GM23338 (cell line): Measurements from ENCODE around the gene ENTR1. TPM values are rescaled to one million over a fixed set of nuclear protein-coding genes. Genes with fewer than 3 reads are reported as not detected.

Experiments used
- ATAC-seq: fragments of 200-7000 bp; cut with Tn5 transposase; 3 replicates; pipeline ENCODE4 v1.9.1; 2020
- DNase-seq: peaks from one replicate; pipeline ENCODE4 v3.0.0-alpha.2; 2015; ENCODE audit warnings: low spot score
- H2AFZ ChIP-seq: fragments of 200-600 bp; sonication (generic); 2 replicates; pipeline ENCODE4 v1.8.0; 2016; ENCODE audit warnings: antibody characterized with exemption, mild to moderate bottlenecking, moderate library complexity
- H3F3A ChIP-seq: fragments of 200-600 bp; sonication (generic); replicated peaks from 2 replicates; pipeline ENCODE4 v1.8.0; 2017; ENCODE audit warnings: antibody characterized with exemption, mixed run types, low read depth
- H3K27ac ChIP-seq: fragments of 200-600 bp; sonication (generic); 2 replicates; pipeline ENCODE4 v1.6.1; 2016; ENCODE audit warnings: low read depth
- H3K27me3 ChIP-seq: fragments of 200-600 bp; sonication (generic); 2 replicates; pipeline ENCODE4 v1.8.0; 2016; ENCODE audit warnings: mild to moderate bottlenecking, mixed run types, moderate library complexity; ENCODE audit not compliant: insufficient read depth
- H3K36me3 ChIP-seq: fragments of 200-600 bp; sonication (generic); 2 replicates; pipeline ENCODE4 v1.8.0; 2016; ENCODE audit warnings: mild to moderate bottlenecking; ENCODE audit not compliant: insufficient read depth
- H3K4me1 ChIP-seq: fragments of 200-600 bp; sonication (generic); 2 replicates; pipeline ENCODE4 v1.8.0; 2016; ENCODE audit warnings: mild to moderate bottlenecking, moderate library complexity; ENCODE audit not compliant: insufficient read depth
- H3K4me2 ChIP-seq: fragments of 200-600 bp; sonication (generic); 2 replicates; pipeline ENCODE4 v1.7.1; 2017; ENCODE audit warnings: mixed run types
- H3K4me3 ChIP-seq: fragments of 200-600 bp; sonication (generic); 2 replicates; pipeline ENCODE4 v1.6.1; 2016; ENCODE audit warnings: mixed run types
- H3K79me2 ChIP-seq: fragments of 200-600 bp; sonication (generic); replicated peaks from 2 replicates; pipeline ENCODE4 v1.8.0; 2017; ENCODE audit warnings: mild to moderate bottlenecking; ENCODE audit not compliant: insufficient read depth
- H3K9me2 ChIP-seq: fragments of 200-600 bp; sonication (generic); 2 replicates; pipeline ENCODE4 v1.8.0; 2017; ENCODE audit not compliant: insufficient read depth
- H4K20me1 ChIP-seq: fragments of 200-600 bp; sonication (generic); replicated peaks from 2 replicates; pipeline ENCODE4 v1.8.0; 2017; ENCODE audit warnings: mild to moderate bottlenecking; ENCODE audit not compliant: insufficient read depth
- H3K27ac Mint-ChIP-seq: 2 replicates; pipeline ENCODE4 v1.8.0; 2020; ENCODE audit warnings: inconsistent platforms, mild to moderate bottlenecking, moderate library complexity, mixed read lengths
- H3K27me3 Mint-ChIP-seq: 3 replicates; pipeline ENCODE4 v1.8.0; 2022; ENCODE audit warnings: low read depth, mild to moderate bottlenecking, moderate library complexity, mixed read lengths, inconsistent platforms; ENCODE audit not compliant: insufficient read depth, poor library complexity
- H3K36me3 Mint-ChIP-seq: 3 replicates; pipeline ENCODE4 v1.8.0; 2021; ENCODE audit warnings: low read depth, mild to moderate bottlenecking, inconsistent platforms, moderate library complexity, mixed read lengths
- H3K4me1 Mint-ChIP-seq: 3 replicates; pipeline ENCODE4 v1.8.0; 2020; ENCODE audit warnings: mild to moderate bottlenecking, inconsistent platforms, mixed read lengths
- H3K4me3 Mint-ChIP-seq: 3 replicates; pipeline ENCODE4 v1.8.0; 2021; ENCODE audit warnings: moderate library complexity, mild to moderate bottlenecking, inconsistent platforms, mixed read lengths
- H3K9me3 Mint-ChIP-seq: 3 replicates; pipeline ENCODE4 v1.8.0; 2020; ENCODE audit warnings: moderate library complexity, mild to moderate bottlenecking, inconsistent platforms, mixed read lengths
- CREB1 ChIP-seq: fragments of 250-450 bp; sonication (Bioruptor Pico); IDR thresholded peaks from 2 replicates; pipeline ENCODE4 v1.5.0; 2020; ENCODE audit warnings: low read depth, mild to moderate bottlenecking, moderate library complexity
- EZH2 ChIP-seq: fragments of 200-600 bp; sonication (generic); IDR thresholded peaks from one replicate; pipeline ENCODE4 v1.8.0; 2017; ENCODE audit warnings: antibody characterized with exemption, mild to moderate bottlenecking, low read depth; ENCODE audit not compliant: unreplicated experiment
- EZH2phosphoT487 ChIP-seq: fragments of 200-600 bp; sonication (generic); IDR thresholded peaks from one replicate; pipeline ENCODE4 v1.8.1; 2018; ENCODE audit warnings: antibody characterized with exemption; ENCODE audit not compliant: unreplicated experiment
- JUNB ChIP-seq: IDR thresholded peaks from one replicate; pipeline ENCODE4 v1.6.1; 2016; ENCODE audit warnings: antibody characterized with exemption; ENCODE audit not compliant: unreplicated experiment
- NANOG ChIP-seq: IDR thresholded peaks from 2 replicates; pipeline ENCODE4 v1.6.1; 2016; ENCODE audit warnings: antibody characterized with exemption, borderline replicate concordance
- POLR2AphosphoS5 ChIP-seq: IDR thresholded peaks from 2 replicates; pipeline ENCODE4 v1.6.1; 2016; ENCODE audit warnings: antibody characterized with exemption, low read depth
- REST ChIP-seq: IDR thresholded peaks from one replicate; pipeline ENCODE4 v1.6.1; 2018; ENCODE audit warnings: antibody characterized with exemption; ENCODE audit not compliant: unreplicated experiment
- STAT1 ChIP-seq: IDR thresholded peaks from one replicate; pipeline ENCODE4 v1.6.1; 2016; ENCODE audit warnings: antibody characterized with exemption; ENCODE audit not compliant: unreplicated experiment
- ZNF114 ChIP-seq: fragments of 250-450 bp; sonication (Bioruptor Pico); IDR thresholded peaks from 2 replicates; pipeline ENCODE4 v1.5.0; 2020; ENCODE audit warnings: mild to moderate bottlenecking, moderate library complexity
- ZNF331 ChIP-seq: fragments of 250-450 bp; sonication (Bioruptor Pico); IDR thresholded peaks from 2 replicates; pipeline ENCODE4 v1.5.0; 2020; ENCODE audit warnings: low read depth, mild to moderate bottlenecking, moderate library complexity
- polyA plus RNA-seq: library from polyadenylated mRNA; unstranded; fragments of >200 nt; fragmentation: Nextera tagmentation; extraction: Ambion mirVana; gene quantifications from 2 replicates; pipeline ENCODE4 v1.2.1, GENCODE V29; 2016
- total RNA-seq: library from RNA; depleted of rRNA; stranded (reverse); fragments of >200 nt; shearing (Covaris generic); gene quantifications from 2 replicates; pipeline ENCODE4 v1.2.3, GENCODE V29; 2014
- TF ChIP-seq, protein P1 (sequence below), 2 experiments: fragments of 200-600 bp in 1 of 2; sonication (generic) in 1 of 2; conservative IDR thresholded peaks; 2 replicates each; pipeline versions ENCODE4 v1.5.1 to v1.6.1; 2016 to 2017; ENCODE audit warnings: antibody characterized with exemption in 2 of 2, low read depth in 2 of 2, mild to moderate bottlenecking in 2 of 2, moderate library complexity in 1 of 2

The ENTR1 gene
- total and polyA plus RNA-seq, 2 experiments from 2014 or later = 25.6 to 91.9 TPM

GRCh38 chr9:136353088-136353487 lies 57.3 kb downstream of the ENTR1 start:
- H2AFZ ChIP-seq = no peak overlapping the region
- H3K4me1 ChIP-seq = no peaks in the 10 kb centered on the region
- H3K27ac ChIP-seq = no peak overlapping the region
- Mint-ChIP-seq H3K9me3 (no peaks in the 10 kb centered on the region), H3K36me3 (no peaks in the 10 kb centered on the region), H3K27me3 (peaks cover 12% of the 10 kb centered on the region), H3K27ac (no peak overlapping the region), H3K4me3 (no peak overlapping the region), H3K4me1 (no peaks in the 10 kb centered on the region)
- H3F3A ChIP-seq = no peaks in the 10 kb centered on the region
- no peaks in the 10 kb centered on the region for H3K9me2 ChIP-seq
- no peak overlapping the region for H3K4me3 ChIP-seq
- no peak for ATAC-seq
- DNase-seq = no peak
- TF ChIP-seq POLR2AphosphoS5 (no peak), EZH2phosphoT487 (no peak), STAT1 (no peak), CREB1 (no peak), EZH2 (no peak), ZNF331 (CRISPR knock-in tag) (no peak), NANOG (no peak), REST (no peak)
- no peaks in the 10 kb centered on the region for H3K36me3 ChIP-seq
- no peaks in the 10 kb centered on the region for H4K20me1 ChIP-seq
- H3K27me3 ChIP-seq = no peaks in the 10 kb centered on the region
- H3K79me2 ChIP-seq = no peaks in the 10 kb centered on the region
- H3K4me2 ChIP-seq = no peak overlapping the region

DNA sequence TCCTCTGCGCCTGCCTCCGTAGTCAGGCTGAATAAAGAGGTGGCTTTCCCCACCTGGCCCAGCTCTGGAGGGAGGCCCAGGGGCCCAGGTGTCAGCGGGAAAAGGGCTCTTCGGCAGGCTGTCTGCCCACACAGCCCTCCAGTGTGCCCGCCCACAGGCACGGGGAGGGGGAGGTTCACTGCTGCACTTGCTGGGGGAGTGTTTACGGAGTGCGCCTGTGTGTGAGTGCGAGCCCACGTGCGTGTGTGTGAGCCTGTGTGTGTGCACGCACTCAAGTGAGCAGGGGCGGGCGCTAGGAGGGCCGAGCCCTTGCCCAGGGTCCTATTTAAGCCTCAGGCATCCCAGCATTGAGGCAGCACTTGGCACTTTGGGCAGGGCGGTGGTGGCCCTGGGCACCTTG lies 57.7 kb downstream of the ENTR1 start:
- H3K36me3 Mint-ChIP-seq = no peaks in the 10 kb centered on the region
- H3K4me3 Mint-ChIP-seq = no peak overlapping the region
- ATAC-seq (no peak), DNase-seq (no peak)
- H4K20me1 ChIP-seq = no peaks in the 10 kb centered on the region
- H3F3A ChIP-seq = no peaks in the 10 kb centered on the region
- no peaks in the 10 kb centered on the region for H3K4me1 Mint-ChIP-seq
- H3K27me3 ChIP-seq = no peaks in the 10 kb centered on the region
- H3K9me2 ChIP-seq = no peaks in the 10 kb centered on the region
- no peak overlapping the region for H3K4me3 ChIP-seq
- H3K9me3 Mint-ChIP-seq = no peaks in the 10 kb centered on the region; the same call in 2 of the 3 replicates
- no peaks in the 10 kb centered on the region for H3K36me3 ChIP-seq
- no peaks in the 10 kb centered on the region for H3K4me1 ChIP-seq
- H3K79me2 ChIP-seq = no peaks in the 10 kb centered on the region
- no peak overlapping the region for H3K4me2 ChIP-seq
- H3K27me3 Mint-ChIP-seq = peaks cover 12% of the 10 kb centered on the region
- H3K27ac Mint-ChIP-seq = no peak overlapping the region
- no peak overlapping the region for H2AFZ ChIP-seq
- H3K27ac ChIP-seq = no peak overlapping the region
- TF ChIP-seq CREB1 (no peak), EZH2phosphoT487 (no peak), EZH2 (no peak), POLR2AphosphoS5 (no peak), NANOG (no peak), ZNF114 (CRISPR knock-in tag) (no peak), STAT1 (no peak), ZNF331 (CRISPR knock-in tag) (no peak), JUNB (no peak), REST (no peak)
- TF ChIP-seq, protein P1, sequence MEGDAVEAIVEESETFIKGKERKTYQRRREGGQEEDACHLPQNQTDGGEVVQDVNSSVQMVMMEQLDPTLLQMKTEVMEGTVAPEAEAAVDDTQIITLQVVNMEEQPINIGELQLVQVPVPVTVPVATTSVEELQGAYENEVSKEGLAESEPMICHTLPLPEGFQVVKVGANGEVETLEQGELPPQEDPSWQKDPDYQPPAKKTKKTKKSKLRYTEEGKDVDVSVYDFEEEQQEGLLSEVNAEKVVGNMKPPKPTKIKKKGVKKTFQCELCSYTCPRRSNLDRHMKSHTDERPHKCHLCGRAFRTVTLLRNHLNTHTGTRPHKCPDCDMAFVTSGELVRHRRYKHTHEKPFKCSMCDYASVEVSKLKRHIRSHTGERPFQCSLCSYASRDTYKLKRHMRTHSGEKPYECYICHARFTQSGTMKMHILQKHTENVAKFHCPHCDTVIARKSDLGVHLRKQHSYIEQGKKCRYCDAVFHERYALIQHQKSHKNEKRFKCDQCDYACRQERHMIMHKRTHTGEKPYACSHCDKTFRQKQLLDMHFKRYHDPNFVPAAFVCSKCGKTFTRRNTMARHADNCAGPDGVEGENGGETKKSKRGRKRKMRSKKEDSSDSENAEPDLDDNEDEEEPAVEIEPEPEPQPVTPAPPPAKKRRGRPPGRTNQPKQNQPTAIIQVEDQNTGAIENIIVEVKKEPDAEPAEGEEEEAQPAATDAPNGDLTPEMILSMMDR (conservative IDR thresholded peaks at IDR 0.05; ENCODE audit: low read depth in 2 of 2) = no peak
